Keratinocyte (primary cell): ENCODE measurements around the gene NOM1.

ENCODE experiments used
- EZH2 ChIP-seq: IDR thresholded peaks from one replicate; pipeline ENCODE4 v1.6.1; 2012; ENCODE audit warnings: inconsistent platforms, mild to moderate bottlenecking, low read length, moderate library complexity
- TF ChIP-seq, protein P1 (sequence below), 3 experiments: IDR thresholded peaks in 1 of 3; conservative IDR thresholded peaks in 1 of 3; optimal IDR thresholded peaks in 1 of 3; 2 replicates in 2 of 3; 3 replicates in 1 of 3; pipeline versions ENCODE3 to v1.5.1; 2011; ENCODE audit warnings: low read length in 3 of 3, mild to moderate bottlenecking in 3 of 3, moderate library complexity in 2 of 3, control low read depth in 1 of 3, inconsistent platforms in 1 of 3; ENCODE audit not compliant: insufficient read depth in 2 of 3; ENCODE audit errors: extremely low read depth in 1 of 3

DNA sequence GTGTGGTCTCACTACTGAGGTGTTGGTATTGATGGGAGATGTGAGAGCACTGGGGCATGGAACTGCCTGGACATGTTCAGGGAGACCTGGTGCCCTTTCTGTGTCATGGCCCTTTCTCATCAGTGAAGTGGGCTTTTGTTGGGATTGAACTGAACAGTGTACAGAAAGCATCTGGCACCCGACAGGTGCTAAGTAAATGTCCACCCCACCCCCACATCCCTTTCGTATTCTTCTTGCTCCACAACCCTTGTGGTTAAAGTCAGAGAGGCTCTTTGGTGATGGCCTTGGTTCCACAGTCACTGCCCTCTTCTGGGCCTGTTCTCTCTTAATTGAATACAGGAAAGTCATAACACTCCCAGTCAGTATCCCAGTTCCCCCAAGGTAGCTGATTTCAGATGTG, 5.4 kb downstream of the NOM1 start:
- TF ChIP-seq, protein P1, sequence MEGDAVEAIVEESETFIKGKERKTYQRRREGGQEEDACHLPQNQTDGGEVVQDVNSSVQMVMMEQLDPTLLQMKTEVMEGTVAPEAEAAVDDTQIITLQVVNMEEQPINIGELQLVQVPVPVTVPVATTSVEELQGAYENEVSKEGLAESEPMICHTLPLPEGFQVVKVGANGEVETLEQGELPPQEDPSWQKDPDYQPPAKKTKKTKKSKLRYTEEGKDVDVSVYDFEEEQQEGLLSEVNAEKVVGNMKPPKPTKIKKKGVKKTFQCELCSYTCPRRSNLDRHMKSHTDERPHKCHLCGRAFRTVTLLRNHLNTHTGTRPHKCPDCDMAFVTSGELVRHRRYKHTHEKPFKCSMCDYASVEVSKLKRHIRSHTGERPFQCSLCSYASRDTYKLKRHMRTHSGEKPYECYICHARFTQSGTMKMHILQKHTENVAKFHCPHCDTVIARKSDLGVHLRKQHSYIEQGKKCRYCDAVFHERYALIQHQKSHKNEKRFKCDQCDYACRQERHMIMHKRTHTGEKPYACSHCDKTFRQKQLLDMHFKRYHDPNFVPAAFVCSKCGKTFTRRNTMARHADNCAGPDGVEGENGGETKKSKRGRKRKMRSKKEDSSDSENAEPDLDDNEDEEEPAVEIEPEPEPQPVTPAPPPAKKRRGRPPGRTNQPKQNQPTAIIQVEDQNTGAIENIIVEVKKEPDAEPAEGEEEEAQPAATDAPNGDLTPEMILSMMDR (optimal IDR thresholded peaks at IDR 0.05 in 1 of 3, IDR thresholded peaks at IDR 0.05 in 1 of 3, conservative IDR thresholded peaks at IDR 0.05 in 1 of 3; ENCODE audit: extremely low read depth in 1 of 3, insufficient read depth in 2 of 3, low read length in 3 of 3) = no peak
- no peak for TF ChIP-seq EZH2
